ENCODE results near the gene SLC44A3. TPM values are rescaled to one million over a fixed set of nuclear protein-coding genes. Genes with fewer than 3 reads are reported as not detected.

SLC44A3 gene
- total and polyA plus RNA-seq, 9 of the 15 experiments (the other 6 are each of a cell fraction or from before 2014, with no cell fraction given): not detected

DNA sequence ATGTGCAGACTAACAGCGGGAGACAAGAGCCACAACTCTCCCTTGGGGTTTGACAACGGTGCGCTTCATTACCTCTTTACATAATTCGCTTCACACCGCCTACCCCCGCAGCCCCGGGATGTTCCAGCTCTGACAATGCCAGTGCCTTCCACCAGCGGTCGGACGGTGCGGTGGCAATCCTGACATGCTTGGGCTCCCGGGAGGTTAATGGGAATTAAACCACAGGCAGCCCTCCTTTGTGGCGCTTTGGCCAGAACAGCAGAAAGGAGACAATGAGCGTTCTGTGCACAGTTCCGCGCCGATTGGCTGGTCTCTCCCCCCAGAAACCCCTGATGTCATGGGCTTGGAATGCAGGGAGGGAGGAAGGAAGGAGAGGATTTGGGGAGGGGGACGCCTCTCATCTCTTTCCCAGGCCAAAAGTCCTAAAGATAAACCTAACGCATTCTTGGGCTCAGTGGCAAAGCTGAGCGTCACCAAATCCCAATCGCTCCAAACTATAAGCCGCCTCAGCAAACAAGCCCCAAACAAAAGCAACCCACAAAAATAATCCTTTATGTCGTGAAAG lies 105.5 kb downstream of the SLC44A3 start:
- no peak overlapping the region for H3K4me2 ChIP-seq (ENCODE audit: insufficient read depth, low read length)
- no peak overlapping the region for H3K4me3 ChIP-seq
- peaks cover 16 to 37% of the 10 kb centered on the region in 2 experiments; a peak in 4 of 5 replicates for H3K27me3 ChIP-seq (ENCODE audit: control insufficient read depth in 2 of 2, insufficient read depth in 2 of 2, low read length in 2 of 2)
- intact Hi-C loops (cut with micrococcal nuclease): no loop called here
- H2AFZ ChIP-seq (ENCODE audit: low read depth, low read length): no peak overlapping the region
- H4K20me1 ChIP-seq (replicated peaks; ENCODE audit: control insufficient read depth, insufficient read depth, low read length): no peaks in the 10 kb centered on the region
- no peaks in the 10 kb centered on the region for H3K9me1 ChIP-seq (ENCODE audit: control insufficient read depth, insufficient read depth, low read length)
- FAIRE-seq: no peak
- no peaks in the 10 kb centered on the region for H3K36me3 ChIP-seq (ENCODE audit: control insufficient read depth, insufficient read depth, low read length)
- no peak for ATAC-seq
- H3K4me1 ChIP-seq (replicated peaks in 1 of 2; ENCODE audit: control insufficient read depth in 2 of 2, insufficient read depth in 2 of 2, low read length in 2 of 2): peaks cover 0 to 15% of the 10 kb centered on the region in 2 experiments; a peak in 2 of 5 replicates
- H3K79me2 ChIP-seq (ENCODE audit: control insufficient read depth, insufficient read depth, low read length): no peaks in the 10 kb centered on the region
- POLR2A ChIA-PET: no interaction called here
- no peak overlapping the region for H3K9ac ChIP-seq (ENCODE audit: insufficient read depth in 1 of 2, low read depth in 2 of 2, low read length in 2 of 2)
- H3K9me3 ChIP-seq (replicated peaks; ENCODE audit: control insufficient read depth, insufficient read depth, low read depth, low read length): no peaks in the 10 kb centered on the region
- H3K27ac ChIP-seq (ENCODE audit: extremely low read depth, low read depth, low read length): no peak overlapping the region
- CTCF ChIA-PET (ENCODE audit: low intra/inter-chr PET ratio): no interaction called here
- no peak for DNase-seq (ENCODE audit: extremely low read depth in 1 of 4, low spot score in 3 of 4)
- WGBS (ENCODE audit: insufficient coverage, low coverage, missing lambda C conversion rate): 16% methylated on average over 18 of the region's 23 CpGs
- in situ Hi-C loops (cut with MboI): no loop called here
- BruUV-seq (replicated peaks): no TSS peak
- no peak for TF ChIP-seq ZNF165 (CRISPR knock-in tag; IDR thresholded peaks at IDR 0.05; ENCODE audit: borderline replicate concordance)
- no peak for TF ChIP-seq POLR2AphosphoS2 (IDR thresholded peaks at IDR 0.05; ENCODE audit: low read length)
- TF ChIP-seq ZNF282 (CRISPR knock-in tag; IDR thresholded peaks at IDR 0.05): no peak
- TF ChIP-seq CHAMP1 (IDR thresholded peaks at IDR 0.05): no peak
- no peak for TF ChIP-seq TFE3 (CRISPR knock-in tag; IDR thresholded peaks at IDR 0.05)
- no peak for TF ChIP-seq BMI1 (IDR thresholded peaks at IDR 0.05; ENCODE audit: low read length)
- no peak for TF ChIP-seq ZNF431 (CRISPR knock-in tag; IDR thresholded peaks at IDR 0.05)
- TF ChIP-seq RBM25 (IDR thresholded peaks at IDR 0.05; ENCODE audit: low read depth, low read length, severe bottlenecking): no peak
- TF ChIP-seq ZNF174 (CRISPR knock-in tag; IDR thresholded peaks at IDR 0.05): no peak
- TF ChIP-seq WHSC1 (IDR thresholded peaks at IDR 0.05; ENCODE audit: low read length): no peak
- TF ChIP-seq MXI1 (IDR thresholded peaks at IDR 0.05; ENCODE audit: low read depth, low read length): no peak
- TF ChIP-seq ATF1 (CRISPR knock-in tag; IDR thresholded peaks at IDR 0.05): no peak
- no peak for TF ChIP-seq ATF1 (tag; IDR thresholded peaks at IDR 0.05)
- TF ChIP-seq, protein P1, sequence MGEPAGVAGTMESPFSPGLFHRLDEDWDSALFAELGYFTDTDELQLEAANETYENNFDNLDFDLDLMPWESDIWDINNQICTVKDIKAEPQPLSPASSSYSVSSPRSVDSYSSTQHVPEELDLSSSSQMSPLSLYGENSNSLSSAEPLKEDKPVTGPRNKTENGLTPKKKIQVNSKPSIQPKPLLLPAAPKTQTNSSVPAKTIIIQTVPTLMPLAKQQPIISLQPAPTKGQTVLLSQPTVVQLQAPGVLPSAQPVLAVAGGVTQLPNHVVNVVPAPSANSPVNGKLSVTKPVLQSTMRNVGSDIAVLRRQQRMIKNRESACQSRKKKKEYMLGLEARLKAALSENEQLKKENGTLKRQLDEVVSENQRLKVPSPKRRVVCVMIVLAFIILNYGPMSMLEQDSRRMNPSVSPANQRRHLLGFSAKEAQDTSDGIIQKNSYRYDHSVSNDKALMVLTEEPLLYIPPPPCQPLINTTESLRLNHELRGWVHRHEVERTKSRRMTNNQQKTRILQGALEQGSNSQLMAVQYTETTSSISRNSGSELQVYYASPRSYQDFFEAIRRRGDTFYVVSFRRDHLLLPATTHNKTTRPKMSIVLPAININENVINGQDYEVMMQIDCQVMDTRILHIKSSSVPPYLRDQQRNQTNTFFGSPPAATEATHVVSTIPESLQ (CRISPR knock-in tag; IDR thresholded peaks at IDR 0.05): no peak
- no peak for TF ChIP-seq DNMT1 (IDR thresholded peaks at IDR 0.05)
- TF ChIP-seq, protein P2, sequence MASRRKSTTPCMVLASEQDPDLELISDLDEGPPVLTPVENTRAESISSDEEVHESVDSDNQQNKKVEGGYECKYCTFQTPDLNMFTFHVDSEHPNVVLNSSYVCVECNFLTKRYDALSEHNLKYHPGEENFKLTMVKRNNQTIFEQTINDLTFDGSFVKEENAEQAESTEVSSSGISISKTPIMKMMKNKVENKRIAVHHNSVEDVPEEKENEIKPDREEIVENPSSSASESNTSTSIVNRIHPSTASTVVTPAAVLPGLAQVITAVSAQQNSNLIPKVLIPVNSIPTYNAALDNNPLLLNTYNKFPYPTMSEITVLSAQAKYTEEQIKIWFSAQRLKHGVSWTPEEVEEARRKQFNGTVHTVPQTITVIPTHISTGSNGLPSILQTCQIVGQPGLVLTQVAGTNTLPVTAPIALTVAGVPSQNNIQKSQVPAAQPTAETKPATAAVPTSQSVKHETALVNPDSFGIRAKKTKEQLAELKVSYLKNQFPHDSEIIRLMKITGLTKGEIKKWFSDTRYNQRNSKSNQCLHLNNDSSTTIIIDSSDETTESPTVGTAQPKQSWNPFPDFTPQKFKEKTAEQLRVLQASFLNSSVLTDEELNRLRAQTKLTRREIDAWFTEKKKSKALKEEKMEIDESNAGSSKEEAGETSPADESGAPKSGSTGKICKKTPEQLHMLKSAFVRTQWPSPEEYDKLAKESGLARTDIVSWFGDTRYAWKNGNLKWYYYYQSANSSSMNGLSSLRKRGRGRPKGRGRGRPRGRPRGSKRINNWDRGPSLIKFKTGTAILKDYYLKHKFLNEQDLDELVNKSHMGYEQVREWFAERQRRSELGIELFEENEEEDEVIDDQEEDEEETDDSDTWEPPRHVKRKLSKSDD (conservative IDR thresholded peaks at IDR 0.05; ENCODE audit: low read length): no peak

Data from K562 (cell line).